Neural cell (in vitro differentiated cells): ENCODE data around the gene DGKI. TPM values are rescaled to one million over a fixed set of nuclear protein-coding genes. Genes with fewer than 3 reads are reported as not detected.

Experiments
- H2AFZ ChIP-seq: fragments of 200-600, 300-800 bp; sonication (generic), shearing (Covaris generic); 2 replicates; pipeline ENCODE4 v1.6.0; 2014; ENCODE audit warnings: low read depth, mild to moderate bottlenecking, antibody characterized with exemption, low read length, moderate library complexity
- H3F3A ChIP-seq: fragments of 200-600 bp; shearing (Covaris generic); 2 replicates; pipeline ENCODE4 v1.6.1; 2016; ENCODE audit warnings: mild to moderate bottlenecking, moderate library complexity, mixed read lengths, antibody characterized with exemption, low read length; ENCODE audit not compliant: insufficient read depth, poor library complexity, severe bottlenecking
- H3K27ac ChIP-seq: fragments of 200-600, 300-800 bp; sonication (generic), shearing (Covaris generic); 2 replicates; pipeline ENCODE4 v1.5.1; 2014; ENCODE audit warnings: mild to moderate bottlenecking, low read length, moderate library complexity
- H3K27me3 ChIP-seq: fragments of 300-800, 200-600 bp; sonication (generic), shearing (Covaris generic); 2 replicates; pipeline ENCODE4 v1.6.0; 2014; ENCODE audit warnings: mild to moderate bottlenecking, low read depth, low read length, moderate library complexity; ENCODE audit not compliant: insufficient read depth
- H3K36me3 ChIP-seq: fragments of 300-800, 200-600 bp; sonication (generic), shearing (Covaris generic); 2 replicates; pipeline ENCODE4 v1.5.1; 2014; ENCODE audit warnings: mild to moderate bottlenecking, antibody characterized with exemption, low read length, moderate library complexity; ENCODE audit not compliant: insufficient read depth
- H3K4me2 ChIP-seq: fragments of 300-800, 200-600 bp; sonication (generic), shearing (Covaris generic); 2 replicates; pipeline ENCODE4 v1.6.0; 2014; ENCODE audit warnings: mild to moderate bottlenecking, low read length
- H3K4me3 ChIP-seq: fragments of 300-800, 200-600 bp; sonication (generic), shearing (Covaris generic); 2 replicates; pipeline ENCODE4 v1.5.1; 2014; ENCODE audit warnings: mild to moderate bottlenecking, low read length, moderate library complexity
- H3K79me2 ChIP-seq: fragments of 200-600 bp; shearing (Covaris generic); replicated peaks from 2 replicates; pipeline ENCODE4 v1.6.0; 2014; ENCODE audit warnings: mild to moderate bottlenecking, low read length, moderate library complexity; ENCODE audit not compliant: insufficient read depth
- H3K9ac ChIP-seq: fragments of 300-800, 200-600 bp; sonication (generic), shearing (Covaris generic); 2 replicates; pipeline ENCODE4 v1.6.1; 2016; ENCODE audit warnings: mild to moderate bottlenecking, low read length, mixed read lengths
- H3K9me2 ChIP-seq: fragments of 200-600 bp; shearing (Covaris generic); 2 replicates; pipeline ENCODE4 v1.6.1; 2016; ENCODE audit warnings: mild to moderate bottlenecking, low read length, mixed read lengths; ENCODE audit not compliant: insufficient read depth
- H3K9me3 ChIP-seq: fragments of 200-600, 300-800 bp; sonication (generic), shearing (Covaris generic); 2 replicates; pipeline ENCODE4 v1.6.1; 2016; ENCODE audit warnings: mild to moderate bottlenecking, mixed run types, low read length, moderate library complexity, mixed read lengths
- H4K20me1 ChIP-seq: fragments of 200-600 bp; shearing (Covaris generic); 2 replicates; pipeline ENCODE4 v1.6.1; 2016; ENCODE audit warnings: mild to moderate bottlenecking, mixed run types; ENCODE audit not compliant: insufficient read depth
- EP300 ChIP-seq: fragments of 450-650 bp; conservative IDR thresholded peaks from 2 replicates; pipeline ENCODE4 v1.6.1; 2014; ENCODE audit warnings: antibody characterized with exemption, mild to moderate bottlenecking, moderate library complexity; ENCODE audit not compliant: poor library complexity, severe bottlenecking
- EZH2 ChIP-seq: fragments of 200-600, 300-800 bp; shearing (Covaris generic), sonication (generic); IDR thresholded peaks from 2 replicates; pipeline ENCODE4 v1.6.1; 2014; ENCODE audit warnings: antibody characterized with exemption, low read length, borderline replicate concordance, mild to moderate bottlenecking; ENCODE audit not compliant: insufficient read depth, poor library complexity, severe bottlenecking
- MXI1 ChIP-seq: fragments of 450-650 bp; conservative IDR thresholded peaks from 2 replicates; pipeline ENCODE4 v1.6.1; 2014; ENCODE audit warnings: antibody characterized with exemption, mild to moderate bottlenecking; ENCODE audit not compliant: poor library complexity, severe bottlenecking
- POLR2AphosphoS5 ChIP-seq: IDR thresholded peaks from 2 replicates; pipeline ENCODE4 v1.6.1; 2012
- RAD21 ChIP-seq: fragments of 450-650 bp; conservative IDR thresholded peaks from 2 replicates; pipeline ENCODE4 v1.6.1; 2014; ENCODE audit warnings: antibody characterized with exemption, mild to moderate bottlenecking, moderate library complexity
- SMC3 ChIP-seq: fragments of 450-650 bp; conservative IDR thresholded peaks from 2 replicates; pipeline ENCODE4 v1.6.1; 2014; ENCODE audit warnings: antibody characterized with exemption, mild to moderate bottlenecking, moderate library complexity; ENCODE audit not compliant: poor library complexity
- TAF1 ChIP-seq: IDR thresholded peaks from 2 replicates; pipeline ENCODE4 v1.6.1; 2012; ENCODE audit warnings: low read depth
- polyA plus RNA-seq: library from polyadenylated mRNA; depleted of rRNA; stranded (reverse); fragments of >200 nt; gene quantifications from 2 replicates; pipeline ENCODE4 v1.2.3, GENCODE V29; 2014
- TF ChIP-seq, protein P1 (sequence below): IDR thresholded peaks from 2 replicates; pipeline ENCODE4 v1.6.1; 2012; ENCODE audit warnings: borderline replicate concordance
- TF ChIP-seq, protein P2 (sequence below): fragments of 450-650 bp; IDR thresholded peaks from 2 replicates; pipeline ENCODE4 v1.5.1; 2014; ENCODE audit warnings: antibody characterized with exemption, mild to moderate bottlenecking, moderate library complexity; ENCODE audit not compliant: poor library complexity, severe bottlenecking

Gene DGKI
- polyA plus RNA-seq, 1 donor from 2014 or later = 15.8 TPM

- H3F3A ChIP-seq = no peaks in the 10 kb centered on the region
- no peaks in the 10 kb centered on the region for H3K27me3 ChIP-seq
These were observed 427.9 kb downstream of the DGKI start for GRCh38 chr7:137418841-137419240.

GRCh38 chr7:137417464-137417863 lies 429.3 kb downstream of the DGKI start:
- Histone ChIP-seq H3K27ac (no peak overlapping the region), H4K20me1 (no peaks in the 10 kb centered on the region), H3K36me3 (no peaks in the 10 kb centered on the region), H3K9me2 (no peaks in the 10 kb centered on the region), H3K79me2 (no peaks in the 10 kb centered on the region), H3K9ac (no peak overlapping the region), H3K9me3 (no peaks in the 10 kb centered on the region), H2AFZ (no peak overlapping the region), H3K4me2 (no peak overlapping the region), H3K27me3 (no peaks in the 10 kb centered on the region), H3K4me3 (no peak overlapping the region), H3F3A (no peaks in the 10 kb centered on the region)
- no peak for TF ChIP-seq RAD21
- no peak for TF ChIP-seq EZH2
- no peak for TF ChIP-seq TAF1
- no peak for TF ChIP-seq SMC3
- TF ChIP-seq EP300 = no peak
- TF ChIP-seq MXI1 = no peak
- TF ChIP-seq, protein P1, sequence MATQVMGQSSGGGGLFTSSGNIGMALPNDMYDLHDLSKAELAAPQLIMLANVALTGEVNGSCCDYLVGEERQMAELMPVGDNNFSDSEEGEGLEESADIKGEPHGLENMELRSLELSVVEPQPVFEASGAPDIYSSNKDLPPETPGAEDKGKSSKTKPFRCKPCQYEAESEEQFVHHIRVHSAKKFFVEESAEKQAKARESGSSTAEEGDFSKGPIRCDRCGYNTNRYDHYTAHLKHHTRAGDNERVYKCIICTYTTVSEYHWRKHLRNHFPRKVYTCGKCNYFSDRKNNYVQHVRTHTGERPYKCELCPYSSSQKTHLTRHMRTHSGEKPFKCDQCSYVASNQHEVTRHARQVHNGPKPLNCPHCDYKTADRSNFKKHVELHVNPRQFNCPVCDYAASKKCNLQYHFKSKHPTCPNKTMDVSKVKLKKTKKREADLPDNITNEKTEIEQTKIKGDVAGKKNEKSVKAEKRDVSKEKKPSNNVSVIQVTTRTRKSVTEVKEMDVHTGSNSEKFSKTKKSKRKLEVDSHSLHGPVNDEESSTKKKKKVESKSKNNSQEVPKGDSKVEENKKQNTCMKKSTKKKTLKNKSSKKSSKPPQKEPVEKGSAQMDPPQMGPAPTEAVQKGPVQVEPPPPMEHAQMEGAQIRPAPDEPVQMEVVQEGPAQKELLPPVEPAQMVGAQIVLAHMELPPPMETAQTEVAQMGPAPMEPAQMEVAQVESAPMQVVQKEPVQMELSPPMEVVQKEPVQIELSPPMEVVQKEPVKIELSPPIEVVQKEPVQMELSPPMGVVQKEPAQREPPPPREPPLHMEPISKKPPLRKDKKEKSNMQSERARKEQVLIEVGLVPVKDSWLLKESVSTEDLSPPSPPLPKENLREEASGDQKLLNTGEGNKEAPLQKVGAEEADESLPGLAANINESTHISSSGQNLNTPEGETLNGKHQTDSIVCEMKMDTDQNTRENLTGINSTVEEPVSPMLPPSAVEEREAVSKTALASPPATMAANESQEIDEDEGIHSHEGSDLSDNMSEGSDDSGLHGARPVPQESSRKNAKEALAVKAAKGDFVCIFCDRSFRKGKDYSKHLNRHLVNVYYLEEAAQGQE = no peak
- TF ChIP-seq, protein P2, sequence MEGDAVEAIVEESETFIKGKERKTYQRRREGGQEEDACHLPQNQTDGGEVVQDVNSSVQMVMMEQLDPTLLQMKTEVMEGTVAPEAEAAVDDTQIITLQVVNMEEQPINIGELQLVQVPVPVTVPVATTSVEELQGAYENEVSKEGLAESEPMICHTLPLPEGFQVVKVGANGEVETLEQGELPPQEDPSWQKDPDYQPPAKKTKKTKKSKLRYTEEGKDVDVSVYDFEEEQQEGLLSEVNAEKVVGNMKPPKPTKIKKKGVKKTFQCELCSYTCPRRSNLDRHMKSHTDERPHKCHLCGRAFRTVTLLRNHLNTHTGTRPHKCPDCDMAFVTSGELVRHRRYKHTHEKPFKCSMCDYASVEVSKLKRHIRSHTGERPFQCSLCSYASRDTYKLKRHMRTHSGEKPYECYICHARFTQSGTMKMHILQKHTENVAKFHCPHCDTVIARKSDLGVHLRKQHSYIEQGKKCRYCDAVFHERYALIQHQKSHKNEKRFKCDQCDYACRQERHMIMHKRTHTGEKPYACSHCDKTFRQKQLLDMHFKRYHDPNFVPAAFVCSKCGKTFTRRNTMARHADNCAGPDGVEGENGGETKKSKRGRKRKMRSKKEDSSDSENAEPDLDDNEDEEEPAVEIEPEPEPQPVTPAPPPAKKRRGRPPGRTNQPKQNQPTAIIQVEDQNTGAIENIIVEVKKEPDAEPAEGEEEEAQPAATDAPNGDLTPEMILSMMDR = no peak
- no peak for TF ChIP-seq POLR2AphosphoS5

More at GRCh38 chr7:137418841-137419240, 427.9 kb downstream of the DGKI start:
- Histone ChIP-seq H4K20me1 (no peaks in the 10 kb centered on the region), H3K4me3 (no peak overlapping the region), H3K9me3 (no peaks in the 10 kb centered on the region), H3K27ac (no peak overlapping the region), H3K9me2 (no peaks in the 10 kb centered on the region), H3K79me2 (no peaks in the 10 kb centered on the region), H3K36me3 (no peaks in the 10 kb centered on the region), H2AFZ (no peak overlapping the region), H3K4me2 (no peak overlapping the region), H3K9ac (no peak overlapping the region)
- TF ChIP-seq SMC3 = no peak
- TF ChIP-seq, protein P2 = no peak
- TF ChIP-seq POLR2AphosphoS5 = no peak
- TF ChIP-seq TAF1 = no peak
- TF ChIP-seq, protein P1 = no peak
